Mammary epithelial cell (primary cell): ENCODE measurements around the gene IKZF2.

Experiments used
- CTCF ChIP-seq, 2 donors: IDR thresholded peaks in 1 of 2; conservative IDR thresholded peaks in 1 of 2; 2 replicates each; pipeline ENCODE4 v1.5.1; 2011 to 2012; ENCODE audit warnings: inconsistent platforms in 2 of 2, low read length in 2 of 2, mild to moderate bottlenecking in 2 of 2, control low read depth in 1 of 2, low read depth in 1 of 2; ENCODE audit not compliant: insufficient read depth in 1 of 2; ENCODE audit errors: extremely low read depth in 1 of 2
- EZH2 ChIP-seq: IDR thresholded peaks from 2 replicates; pipeline ENCODE4 v1.6.1; 2012; ENCODE audit warnings: low read length, inconsistent platforms, borderline replicate concordance

GRCh38 chr2:213151437-213152064, at the start of gene IKZF2:
- TF ChIP-seq CTCF (conservative IDR thresholded peaks at IDR 0.05 in 1 of 2, IDR thresholded peaks at IDR 0.05 in 1 of 2; ENCODE audit: extremely low read depth in 1 of 2, insufficient read depth in 1 of 2, low read depth in 1 of 2, low read length in 2 of 2) (no peak), EZH2 (no peak)
